Esophagus squamous epithelium (tissue), 4 donors: Measurements from ENCODE around the gene MAP2K7.

Source experiments
- POLR2A ChIP-seq, 4 donors: fragments of 450-650 bp; IDR thresholded peaks; one replicate each; pipeline ENCODE4 v1.6.1; 2017; ENCODE audit warnings: antibody characterized with exemption in 4 of 4, mild to moderate bottlenecking in 4 of 4, moderate library complexity in 3 of 4
- TF ChIP-seq, protein P1 (sequence below), 6 experiments: fragments of 450-650 bp in 4 of 6; fragments of 200-600 bp in 2 of 6; sonication (generic) in 2 of 6; IDR thresholded peaks; one replicate each; pipeline ENCODE4 v1.5.1; 2016 to 2019; ENCODE audit warnings: antibody characterized with exemption in 6 of 6, mild to moderate bottlenecking in 4 of 6, moderate library complexity in 4 of 6

DNA sequence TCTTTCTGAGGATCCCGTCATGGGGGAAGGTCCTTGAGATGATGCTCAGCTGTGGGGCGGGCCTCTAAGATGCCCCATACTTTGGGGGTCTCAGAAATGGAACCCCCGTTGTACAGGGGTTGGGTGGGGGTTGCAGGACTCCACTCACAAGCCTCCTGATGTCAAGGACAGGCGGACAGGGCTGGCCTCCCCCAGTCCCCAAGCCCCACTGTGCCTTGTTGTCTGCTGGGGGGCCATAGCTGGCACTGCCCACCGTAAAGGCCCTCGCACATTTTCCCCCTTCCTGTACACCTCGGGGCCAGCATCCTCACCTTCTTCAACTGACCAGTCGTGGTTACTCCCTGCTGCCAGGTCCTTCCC lies 19.1 kb downstream of the MAP2K7 start:
- TF ChIP-seq, protein P1, sequence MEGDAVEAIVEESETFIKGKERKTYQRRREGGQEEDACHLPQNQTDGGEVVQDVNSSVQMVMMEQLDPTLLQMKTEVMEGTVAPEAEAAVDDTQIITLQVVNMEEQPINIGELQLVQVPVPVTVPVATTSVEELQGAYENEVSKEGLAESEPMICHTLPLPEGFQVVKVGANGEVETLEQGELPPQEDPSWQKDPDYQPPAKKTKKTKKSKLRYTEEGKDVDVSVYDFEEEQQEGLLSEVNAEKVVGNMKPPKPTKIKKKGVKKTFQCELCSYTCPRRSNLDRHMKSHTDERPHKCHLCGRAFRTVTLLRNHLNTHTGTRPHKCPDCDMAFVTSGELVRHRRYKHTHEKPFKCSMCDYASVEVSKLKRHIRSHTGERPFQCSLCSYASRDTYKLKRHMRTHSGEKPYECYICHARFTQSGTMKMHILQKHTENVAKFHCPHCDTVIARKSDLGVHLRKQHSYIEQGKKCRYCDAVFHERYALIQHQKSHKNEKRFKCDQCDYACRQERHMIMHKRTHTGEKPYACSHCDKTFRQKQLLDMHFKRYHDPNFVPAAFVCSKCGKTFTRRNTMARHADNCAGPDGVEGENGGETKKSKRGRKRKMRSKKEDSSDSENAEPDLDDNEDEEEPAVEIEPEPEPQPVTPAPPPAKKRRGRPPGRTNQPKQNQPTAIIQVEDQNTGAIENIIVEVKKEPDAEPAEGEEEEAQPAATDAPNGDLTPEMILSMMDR (IDR thresholded peaks at IDR 0.05), result no peak
- TF ChIP-seq POLR2A (IDR thresholded peaks at IDR 0.05), result no peak
